Prostate gland (tissue), 2 donors: ENCODE data around the gene SIRT3. TPM values are rescaled to one million over a fixed set of nuclear protein-coding genes. Genes with fewer than 3 reads are reported as not detected.

ENCODE experiments used
- DNase-seq: peaks from one replicate; pipeline ENCODE4 v3.0.0-alpha.2; 2019; ENCODE audit warnings: low spot score
- H3K27ac ChIP-seq, 2 donors: fragments of 200-600 bp; sonication (generic); 2 replicates each; pipeline ENCODE4 v1.5.1; 2017 to 2019
- H3K27me3 ChIP-seq: fragments of 200-600 bp; sonication (generic); replicated peaks from 2 replicates; pipeline ENCODE4 v1.5.1; 2019; ENCODE audit not compliant: insufficient read depth
- H3K36me3 ChIP-seq, 2 donors: fragments of 200-600 bp; sonication (generic); 1 replicate in 1 of 2; 2 replicates in 1 of 2; pipeline versions ENCODE4 v1.5.1 to v1.8.1; 2017 to 2019
- H3K4me1 ChIP-seq: fragments of 200-600 bp; sonication (generic); replicated peaks from 2 replicates; pipeline ENCODE4 v1.5.1; 2019
- H3K4me3 ChIP-seq, 2 donors: fragments of 200-600 bp; sonication (generic); 2 replicates each; pipeline ENCODE4 v1.5.1; 2017 to 2019
- H3K9me3 ChIP-seq: fragments of 200-600 bp; sonication (generic); 2 replicates; pipeline ENCODE4 v1.5.1; 2017
- CTCF ChIP-seq, 4 experiments: fragments of 200-600 bp in 2 of 4; fragments of 450-650 bp in 2 of 4; sonication (generic) in 2 of 4; IDR thresholded peaks; 1 replicate in 3 of 4; 2 replicates in 1 of 4; pipeline ENCODE4 v1.5.1; 2016 to 2019; ENCODE audit warnings: antibody characterized with exemption in 4 of 4, mild to moderate bottlenecking in 2 of 4, moderate library complexity in 2 of 4
- POLR2A ChIP-seq: fragments of 450-650 bp; IDR thresholded peaks from one replicate; pipeline ENCODE4 v1.6.1; 2016; ENCODE audit warnings: antibody characterized with exemption, mild to moderate bottlenecking
- POLR2AphosphoS5 ChIP-seq: sonication (generic); formaldehyde crosslinking; IDR thresholded peaks from one replicate; pipeline ENCODE4 v1.6.1; 2017; ENCODE audit warnings: antibody characterized with exemption
- WGBS: methylation state at CpG from one replicate; pipeline ENCODE4 v1.1.5; 2018; 5-methylcytosine and 5-hydroxymethylcytosine counted together
- intact Hi-C: fragments of 100-400 bp; cut with DNase I; formaldehyde crosslinking; loops from one replicate; pipeline ENCODE4 v1.14.2; 2022
- total RNA-seq, 2 donors: library from RNA; depleted of rRNA; stranded (reverse); fragments of >200 nt; gene quantifications; one replicate each; pipeline ENCODE4 v1.1.0, GENCODE V29; 2016

The SIRT3 gene
- total RNA-seq, 2 donors from 2014 or later: 21.5 to 32.5 TPM

- Histone ChIP-seq H3K27ac (no peak overlapping the region), H3K9me3 (no peaks in the 10 kb centered on the region), H3K27me3 (no peaks in the 10 kb centered on the region), H3K36me3 (no peaks in the 10 kb centered on the region), H3K4me1 (no peaks in the 10 kb centered on the region), H3K4me3 (no peak overlapping the region)
- DNase-seq: no peak
- TF ChIP-seq POLR2AphosphoS5: no peak
- no peak for TF ChIP-seq POLR2A
- no peak for TF ChIP-seq CTCF (IDR thresholded peaks at IDR 0.05)
- WGBS: 93% methylated on average over 10 of the region's 10 CpGs
- intact Hi-C loops: loop anchor here (10.0 kb wide), 1 partner anchor 274 kb away; the partner anchor contains the start of gene RNH1
Measured at GRCh38 chr11:230431-230830, 5.7 kb downstream of the SIRT3 start.

GRCh38 chr11:227824-228379, 8.2 kb downstream of the SIRT3 start:
- intact Hi-C loops: no loop called here
- H3K27ac ChIP-seq: no peak overlapping the region
- TF ChIP-seq CTCF (IDR thresholded peaks at IDR 0.05) (no peak), POLR2AphosphoS5 (no peak), POLR2A (no peak)
- no peaks in the 10 kb centered on the region for H3K27me3 ChIP-seq
- no peaks in the 10 kb centered on the region for H3K4me1 ChIP-seq
- DNase-seq: no peak
- 86% methylated on average over 6 of the region's 6 CpGs for WGBS
- no peaks in the 10 kb centered on the region for H3K36me3 ChIP-seq
- H3K4me3 ChIP-seq: no peak overlapping the region
- H3K9me3 ChIP-seq: no peaks in the 10 kb centered on the region

- intact Hi-C loops: no loop called here
- Histone ChIP-seq H3K27ac (no peak overlapping the region), H3K4me1 (no peaks in the 10 kb centered on the region), H3K4me3 (no peak overlapping the region), H3K36me3 (no peaks in the 10 kb centered on the region), H3K9me3 (no peaks in the 10 kb centered on the region), H3K27me3 (no peaks in the 10 kb centered on the region)
- TF ChIP-seq POLR2AphosphoS5 (no peak), POLR2A (no peak), CTCF (IDR thresholded peaks at IDR 0.05) (no peak)
- 96% methylated on average over 10 of the region's 10 CpGs for WGBS
- no peak for DNase-seq
Measured at GRCh38 chr11:225734-226453, 10.2 kb downstream of the SIRT3 start.

GRCh38 chr11:224424-224823, 11.7 kb downstream of the SIRT3 start:
- Histone ChIP-seq H3K4me3 (no peak overlapping the region), H3K27ac (no peak overlapping the region), H3K9me3 (no peaks in the 10 kb centered on the region), H3K36me3 (no peaks in the 10 kb centered on the region), H3K4me1 (no peaks in the 10 kb centered on the region), H3K27me3 (no peaks in the 10 kb centered on the region)
- intact Hi-C loops: no loop called here
- DNase-seq: no peak
- TF ChIP-seq POLR2AphosphoS5: no peak
- TF ChIP-seq CTCF (IDR thresholded peaks at IDR 0.05): no peak
- no peak for TF ChIP-seq POLR2A
- WGBS: 87% methylated on average over 7 of the region's 7 CpGs

- Histone ChIP-seq H3K27ac (no peak overlapping the region), H3K4me3 (no peak overlapping the region), H3K4me1 (no peaks in the 10 kb centered on the region), H3K36me3 (no peaks in the 10 kb centered on the region), H3K9me3 (no peaks in the 10 kb centered on the region), H3K27me3 (no peaks in the 10 kb centered on the region)
- intact Hi-C loops: no loop called here
- TF ChIP-seq CTCF (IDR thresholded peaks at IDR 0.05) (no peak), POLR2A (no peak), POLR2AphosphoS5 (no peak)
- no peak for DNase-seq
- 82% methylated on average over 9 of the region's 9 CpGs for WGBS
Measured at GRCh38 chr11:223884-224283, 12.3 kb downstream of the SIRT3 start.
